Lower leg skin (tissue), 3 donors: ENCODE results near the gene FBXO41.

ENCODE experiments used
- POLR2A ChIP-seq, 2 donors: fragments of 450-650 bp; IDR thresholded peaks; one replicate each; pipeline ENCODE4 v1.6.1; 2016 to 2017; ENCODE audit warnings: antibody characterized with exemption in 2 of 2, mild to moderate bottlenecking in 1 of 2, moderate library complexity in 1 of 2
- TF ChIP-seq, protein P1 (sequence below), 3 donors: fragments of 450-650 bp; IDR thresholded peaks; one replicate each; pipeline ENCODE4 v1.5.1; 2016; ENCODE audit warnings: antibody characterized with exemption in 3 of 3, mild to moderate bottlenecking in 3 of 3, moderate library complexity in 2 of 3

DNA sequence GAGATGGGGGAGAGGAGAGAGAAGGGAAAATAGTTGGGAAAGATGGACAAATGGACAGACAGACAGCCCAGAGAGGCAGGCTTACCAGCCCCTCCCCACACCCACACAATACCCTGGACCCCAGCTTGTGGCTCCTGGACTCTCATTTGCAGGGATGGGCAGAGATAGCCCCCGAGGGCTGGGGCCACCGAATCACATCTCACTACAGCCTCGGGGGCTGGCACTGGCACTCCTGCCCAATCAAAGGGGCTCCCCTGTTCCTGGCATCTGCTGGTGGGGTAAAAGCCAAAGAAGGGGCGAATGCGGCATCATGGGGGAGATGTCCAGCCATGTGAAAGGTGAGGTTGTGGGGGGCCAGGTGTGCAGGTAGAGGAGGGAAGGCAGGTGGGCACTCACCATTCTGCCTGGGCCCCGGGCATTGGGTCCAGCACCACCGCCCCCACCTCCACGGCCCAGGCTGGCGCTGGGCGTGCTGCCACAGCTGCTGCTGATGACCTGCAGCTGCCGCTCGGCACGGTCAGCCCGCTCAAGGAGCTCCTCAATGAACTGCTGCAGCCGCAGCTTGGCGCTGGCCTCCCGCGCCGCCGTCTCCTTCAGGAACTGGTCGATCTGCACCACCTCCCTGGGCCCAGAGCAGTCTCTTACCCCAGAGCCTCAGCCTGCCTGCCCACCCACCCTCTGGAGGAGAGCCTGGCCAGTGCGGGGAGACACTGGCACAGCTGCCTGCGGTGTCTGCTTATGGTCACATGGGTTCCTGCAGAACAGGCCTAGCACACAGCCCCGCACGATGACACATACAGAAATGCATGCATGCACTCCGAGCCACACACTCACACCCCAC lies 18.0 kb downstream of the FBXO41 start:
- TF ChIP-seq, protein P1, sequence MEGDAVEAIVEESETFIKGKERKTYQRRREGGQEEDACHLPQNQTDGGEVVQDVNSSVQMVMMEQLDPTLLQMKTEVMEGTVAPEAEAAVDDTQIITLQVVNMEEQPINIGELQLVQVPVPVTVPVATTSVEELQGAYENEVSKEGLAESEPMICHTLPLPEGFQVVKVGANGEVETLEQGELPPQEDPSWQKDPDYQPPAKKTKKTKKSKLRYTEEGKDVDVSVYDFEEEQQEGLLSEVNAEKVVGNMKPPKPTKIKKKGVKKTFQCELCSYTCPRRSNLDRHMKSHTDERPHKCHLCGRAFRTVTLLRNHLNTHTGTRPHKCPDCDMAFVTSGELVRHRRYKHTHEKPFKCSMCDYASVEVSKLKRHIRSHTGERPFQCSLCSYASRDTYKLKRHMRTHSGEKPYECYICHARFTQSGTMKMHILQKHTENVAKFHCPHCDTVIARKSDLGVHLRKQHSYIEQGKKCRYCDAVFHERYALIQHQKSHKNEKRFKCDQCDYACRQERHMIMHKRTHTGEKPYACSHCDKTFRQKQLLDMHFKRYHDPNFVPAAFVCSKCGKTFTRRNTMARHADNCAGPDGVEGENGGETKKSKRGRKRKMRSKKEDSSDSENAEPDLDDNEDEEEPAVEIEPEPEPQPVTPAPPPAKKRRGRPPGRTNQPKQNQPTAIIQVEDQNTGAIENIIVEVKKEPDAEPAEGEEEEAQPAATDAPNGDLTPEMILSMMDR (IDR thresholded peaks at IDR 0.05), result no peak
- TF ChIP-seq POLR2A (IDR thresholded peaks at IDR 0.05), result no peak
